Keratinocyte (primary cell): Measurements from ENCODE around the gene TRIP13. TPM values are rescaled to one million over a fixed set of nuclear protein-coding genes. Genes with fewer than 3 reads are reported as not detected.

ENCODE experiments used
- DNase-seq: peaks from one replicate; pipeline ENCODE4 v3.0.0-alpha.2; 2011; ENCODE audit warnings: low read depth, missing footprints, low spot score
- FAIRE-seq: peaks from 2 replicates; lab custom pipeline; 2011; peaks lifted over from hg19 to GRCh38; lab: Jason Lieb, UNC
- H2AFZ ChIP-seq: 2 replicates; pipeline ENCODE4 v1.6.0; 2012; ENCODE audit warnings: low read length, control low read depth, inconsistent platforms; ENCODE audit not compliant: control insufficient read depth
- H3K27ac ChIP-seq: 2 replicates; pipeline ENCODE4 v1.5.1; 2011; ENCODE audit warnings: low read length; ENCODE audit not compliant: control insufficient read depth, insufficient read depth
- H3K27me3 ChIP-seq: 3 replicates; pipeline ENCODE4 v1.6.0; 2011; ENCODE audit warnings: low read length; ENCODE audit not compliant: control insufficient read depth, insufficient read depth; ENCODE audit errors: extremely low read depth
- H3K36me3 ChIP-seq, 2 experiments: 2 replicates in 1 of 2; 3 replicates in 1 of 2; pipeline ENCODE4 v1.5.1; 2011; ENCODE audit warnings: low read length in 2 of 2, mild to moderate bottlenecking in 1 of 2; ENCODE audit not compliant: control insufficient read depth in 2 of 2, insufficient read depth in 2 of 2; ENCODE audit errors: extremely low read depth in 1 of 2
- H3K4me1 ChIP-seq: 3 replicates; pipeline ENCODE4 v1.5.1; 2011; ENCODE audit warnings: low read length; ENCODE audit not compliant: control insufficient read depth, insufficient read depth; ENCODE audit errors: extremely low read depth
- H3K4me2 ChIP-seq: 3 replicates; pipeline ENCODE4 v1.6.0; 2011; ENCODE audit warnings: low read depth, low read length; ENCODE audit not compliant: control insufficient read depth, insufficient read depth; ENCODE audit errors: extremely low read depth
- H3K4me3 ChIP-seq, 3 experiments: fragments of 200-600 bp in 1 of 3; sonication (generic) in 1 of 3; 2 replicates in 2 of 3; 3 replicates in 1 of 3; pipeline ENCODE4 v1.5.1; 2011 to 2016; ENCODE audit warnings: low read length in 3 of 3, mild to moderate bottlenecking in 3 of 3, control low read depth in 2 of 3, inconsistent platforms in 1 of 3, low read depth in 1 of 3, mixed read lengths in 1 of 3, mixed run types in 1 of 3, moderate library complexity in 1 of 3; ENCODE audit not compliant: control insufficient read depth in 2 of 3, insufficient read depth in 2 of 3; ENCODE audit errors: extremely low read depth in 1 of 3
- H3K79me2 ChIP-seq: 2 replicates; pipeline ENCODE4 v1.6.0; 2012; ENCODE audit warnings: low read length; ENCODE audit not compliant: control insufficient read depth, insufficient read depth
- H3K9ac ChIP-seq: 3 replicates; pipeline ENCODE4 v1.6.0; 2011; ENCODE audit warnings: low read length; ENCODE audit not compliant: control insufficient read depth, insufficient read depth; ENCODE audit errors: extremely low read depth
- H3K9me1 ChIP-seq: 3 replicates; pipeline ENCODE4 v1.6.0; 2011; ENCODE audit warnings: low read length; ENCODE audit not compliant: control insufficient read depth, insufficient read depth; ENCODE audit errors: extremely low read depth
- H3K9me3 ChIP-seq: 2 replicates; pipeline ENCODE4 v1.5.1; 2012; ENCODE audit warnings: low read depth, low read length; ENCODE audit not compliant: control insufficient read depth
- H4K20me1 ChIP-seq: 3 replicates; pipeline ENCODE4 v1.6.0; 2011; ENCODE audit warnings: low read length; ENCODE audit not compliant: control insufficient read depth, insufficient read depth; ENCODE audit errors: extremely low read depth
- EZH2 ChIP-seq: IDR thresholded peaks from one replicate; pipeline ENCODE4 v1.6.1; 2012; ENCODE audit warnings: inconsistent platforms, mild to moderate bottlenecking, low read length, moderate library complexity
- dilution Hi-C: fragments of 300-500 bp; cut with MboI; formaldehyde crosslinking; loops from one replicate; pipeline ENCODE4 v1.7.0; 2020; ENCODE audit warnings: low sequenced_read_pairs; ENCODE audit not compliant: extremely low pct_ligation_motif_present
- polyA plus RNA-seq, 5 experiments: library from polyadenylated mRNA; depleted of rRNA in 3 of 5; stranded (reverse) in 3 of 5; stranded (forward) in 1 of 5; unstranded in 1 of 5; fragments of >200 nt; gene quantifications; 1 replicate in 1 of 5; 2 replicates in 3 of 5; 3 replicates in 1 of 5; pipeline versions ENCODE4 v1.2.1 to v1.2.3, GENCODE V29; 2011 to 2012; ENCODE audit warnings: missing spikeins in 2 of 5, low read depth in 1 of 5, low replicate concordance in 1 of 5
- TF ChIP-seq, protein P1 (sequence below), 3 experiments: IDR thresholded peaks in 1 of 3; conservative IDR thresholded peaks in 1 of 3; optimal IDR thresholded peaks in 1 of 3; 2 replicates in 2 of 3; 3 replicates in 1 of 3; pipeline versions ENCODE3 to v1.5.1; 2011; ENCODE audit warnings: low read length in 3 of 3, mild to moderate bottlenecking in 3 of 3, moderate library complexity in 2 of 3, control low read depth in 1 of 3, inconsistent platforms in 1 of 3; ENCODE audit not compliant: insufficient read depth in 2 of 3; ENCODE audit errors: extremely low read depth in 1 of 3

Gene TRIP13
- polyA plus RNA-seq, 1 donor (not counting 4 experiments of a cell fraction or from before 2014, with no cell fraction given): 37.8 TPM

DNA sequence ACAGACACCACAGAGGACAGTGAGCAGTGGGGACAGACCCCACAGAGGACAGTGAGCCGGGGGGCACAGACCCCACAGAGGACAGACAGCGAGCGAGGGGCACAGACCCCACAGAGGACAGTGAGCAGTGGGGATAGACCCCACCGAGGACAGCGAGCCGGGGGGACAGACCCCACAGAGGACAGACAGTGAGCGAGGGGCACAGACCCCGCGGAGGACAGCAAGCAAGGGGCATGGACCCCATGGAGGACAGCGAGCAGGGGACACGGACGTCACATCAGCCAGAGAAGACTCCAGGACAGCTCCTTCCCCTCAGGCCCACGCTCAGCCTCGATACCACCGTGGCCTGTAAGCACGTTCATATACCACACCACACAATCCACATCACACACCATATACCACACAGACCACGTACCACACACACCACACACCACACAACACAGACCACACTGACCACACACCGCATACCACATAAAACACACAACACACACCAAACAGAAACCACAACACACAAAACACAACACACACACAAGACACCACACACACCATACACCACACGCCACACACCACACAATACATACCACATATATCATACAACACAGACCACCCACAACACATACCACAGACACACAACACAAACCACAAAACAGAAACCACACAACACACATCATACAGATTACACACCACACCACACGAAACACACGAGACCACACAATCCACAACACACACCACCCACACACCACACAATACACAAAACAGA is 36.7 kb upstream of the TRIP13 start:
- Histone ChIP-seq H3K4me3 (no peak overlapping the region), H3K9me1 (no peaks in the 10 kb centered on the region), H3K79me2 (no peaks in the 10 kb centered on the region), H3K9ac (no peak overlapping the region), H2AFZ (no peak overlapping the region), H4K20me1 (no peaks in the 10 kb centered on the region), H3K36me3 (peaks cover 0 to 3% of the 10 kb centered on the region in 2 experiments), H3K9me3 (no peaks in the 10 kb centered on the region), H3K27me3 (peaks cover 22% of the 10 kb centered on the region), H3K4me2 (no peak overlapping the region), H3K27ac (no peak overlapping the region), H3K4me1 (no peaks in the 10 kb centered on the region)
- dilution Hi-C loops: no loop called here
- FAIRE-seq (peak; percentile 53), DNase-seq (no peak)
- TF ChIP-seq, protein P1, sequence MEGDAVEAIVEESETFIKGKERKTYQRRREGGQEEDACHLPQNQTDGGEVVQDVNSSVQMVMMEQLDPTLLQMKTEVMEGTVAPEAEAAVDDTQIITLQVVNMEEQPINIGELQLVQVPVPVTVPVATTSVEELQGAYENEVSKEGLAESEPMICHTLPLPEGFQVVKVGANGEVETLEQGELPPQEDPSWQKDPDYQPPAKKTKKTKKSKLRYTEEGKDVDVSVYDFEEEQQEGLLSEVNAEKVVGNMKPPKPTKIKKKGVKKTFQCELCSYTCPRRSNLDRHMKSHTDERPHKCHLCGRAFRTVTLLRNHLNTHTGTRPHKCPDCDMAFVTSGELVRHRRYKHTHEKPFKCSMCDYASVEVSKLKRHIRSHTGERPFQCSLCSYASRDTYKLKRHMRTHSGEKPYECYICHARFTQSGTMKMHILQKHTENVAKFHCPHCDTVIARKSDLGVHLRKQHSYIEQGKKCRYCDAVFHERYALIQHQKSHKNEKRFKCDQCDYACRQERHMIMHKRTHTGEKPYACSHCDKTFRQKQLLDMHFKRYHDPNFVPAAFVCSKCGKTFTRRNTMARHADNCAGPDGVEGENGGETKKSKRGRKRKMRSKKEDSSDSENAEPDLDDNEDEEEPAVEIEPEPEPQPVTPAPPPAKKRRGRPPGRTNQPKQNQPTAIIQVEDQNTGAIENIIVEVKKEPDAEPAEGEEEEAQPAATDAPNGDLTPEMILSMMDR (optimal IDR thresholded peaks at IDR 0.05 in 1 of 3, IDR thresholded peaks at IDR 0.05 in 1 of 3, conservative IDR thresholded peaks at IDR 0.05 in 1 of 3; ENCODE audit: extremely low read depth in 1 of 3, insufficient read depth in 2 of 3, low read length in 3 of 3): no peak
- no peak for TF ChIP-seq EZH2

DNA sequence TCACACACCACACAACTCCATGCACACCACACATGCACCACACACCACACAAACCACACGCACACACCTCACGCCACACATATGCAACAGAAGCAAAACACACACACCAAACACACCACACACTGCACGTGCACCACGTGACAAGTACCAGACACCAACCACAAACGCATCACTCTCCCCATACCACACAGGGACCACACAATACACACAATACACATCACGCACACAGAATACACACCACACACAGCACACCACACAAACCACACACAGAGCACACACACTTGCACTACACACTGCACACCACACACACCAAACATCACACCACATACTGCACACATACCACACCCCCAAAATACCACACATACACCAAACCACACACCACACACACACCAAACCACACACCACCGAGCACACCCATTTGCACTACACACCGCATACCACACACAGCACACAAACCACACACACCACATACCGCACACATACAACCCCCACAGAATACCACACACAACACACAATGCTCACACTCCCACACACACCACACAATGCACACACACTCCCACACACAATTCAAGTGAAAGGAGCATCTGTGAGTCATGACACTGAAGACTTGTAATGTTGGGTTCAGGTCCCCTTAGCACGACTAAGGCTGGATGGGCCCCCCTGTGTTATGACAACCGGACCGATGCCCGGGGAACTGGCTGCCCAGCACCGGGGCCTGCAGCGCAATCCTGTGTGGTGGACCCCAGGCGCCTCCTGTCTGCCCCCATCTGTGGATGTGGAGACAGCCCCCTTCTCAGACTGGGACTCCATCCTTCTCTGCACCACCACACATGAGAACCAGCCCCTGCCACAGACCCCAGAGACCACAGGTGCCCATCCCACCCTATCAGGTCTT is 35.9 kb upstream of the TRIP13 start:
- DNase-seq (no peak), FAIRE-seq (no peak)
- no peak overlapping the region for H3K27ac ChIP-seq
- no peak for TF ChIP-seq EZH2
- TF ChIP-seq, protein P1 (optimal IDR thresholded peaks at IDR 0.05 in 1 of 3, IDR thresholded peaks at IDR 0.05 in 1 of 3, conservative IDR thresholded peaks at IDR 0.05 in 1 of 3; ENCODE audit: extremely low read depth in 1 of 3, insufficient read depth in 2 of 3, low read length in 3 of 3): no peak
- H3K36me3 ChIP-seq: peaks cover 0 to 3% of the 10 kb centered on the region in 2 experiments
- H3K9me3 ChIP-seq: no peaks in the 10 kb centered on the region
- H3K9me1 ChIP-seq: no peaks in the 10 kb centered on the region
- peaks cover 13% of the 10 kb centered on the region for H3K27me3 ChIP-seq
- no peak overlapping the region for H3K4me2 ChIP-seq
- no peaks in the 10 kb centered on the region for H4K20me1 ChIP-seq
- no peak overlapping the region for H3K9ac ChIP-seq
- no peak overlapping the region for H3K4me3 ChIP-seq
- dilution Hi-C loops: no loop called here
- H3K4me1 ChIP-seq: peaks cover 7% of the 10 kb centered on the region
- H2AFZ ChIP-seq: no peak overlapping the region
- no peaks in the 10 kb centered on the region for H3K79me2 ChIP-seq
